LNCAP (cell line): ENCODE measurements around the gene C1orf216.

Experiments
- TF ChIP-seq, protein P1 (sequence below): fragments of 450-650 bp; IDR thresholded peaks from 2 replicates; pipeline ENCODE4 v1.5.1; 2017; ENCODE audit warnings: mild to moderate bottlenecking

The C1orf216 gene

GRCh38 chr1:35745124-35745730 lies 26.5 kb upstream of the C1orf216 start:
- TF ChIP-seq, protein P1, sequence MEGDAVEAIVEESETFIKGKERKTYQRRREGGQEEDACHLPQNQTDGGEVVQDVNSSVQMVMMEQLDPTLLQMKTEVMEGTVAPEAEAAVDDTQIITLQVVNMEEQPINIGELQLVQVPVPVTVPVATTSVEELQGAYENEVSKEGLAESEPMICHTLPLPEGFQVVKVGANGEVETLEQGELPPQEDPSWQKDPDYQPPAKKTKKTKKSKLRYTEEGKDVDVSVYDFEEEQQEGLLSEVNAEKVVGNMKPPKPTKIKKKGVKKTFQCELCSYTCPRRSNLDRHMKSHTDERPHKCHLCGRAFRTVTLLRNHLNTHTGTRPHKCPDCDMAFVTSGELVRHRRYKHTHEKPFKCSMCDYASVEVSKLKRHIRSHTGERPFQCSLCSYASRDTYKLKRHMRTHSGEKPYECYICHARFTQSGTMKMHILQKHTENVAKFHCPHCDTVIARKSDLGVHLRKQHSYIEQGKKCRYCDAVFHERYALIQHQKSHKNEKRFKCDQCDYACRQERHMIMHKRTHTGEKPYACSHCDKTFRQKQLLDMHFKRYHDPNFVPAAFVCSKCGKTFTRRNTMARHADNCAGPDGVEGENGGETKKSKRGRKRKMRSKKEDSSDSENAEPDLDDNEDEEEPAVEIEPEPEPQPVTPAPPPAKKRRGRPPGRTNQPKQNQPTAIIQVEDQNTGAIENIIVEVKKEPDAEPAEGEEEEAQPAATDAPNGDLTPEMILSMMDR = no peak

- TF ChIP-seq, protein P1 = no peak
These were observed 18.4 kb upstream of the C1orf216 start for GRCh38 chr1:35737120-35737519.

GRCh38 chr1:35727434-35728040 lies 8.9 kb upstream of the C1orf216 start:
- TF ChIP-seq, protein P1 = no peak

- TF ChIP-seq, protein P1 = peak; percentile 87
These were observed 8.1 kb upstream of the C1orf216 start for GRCh38 chr1:35726450-35727433.

DNA sequence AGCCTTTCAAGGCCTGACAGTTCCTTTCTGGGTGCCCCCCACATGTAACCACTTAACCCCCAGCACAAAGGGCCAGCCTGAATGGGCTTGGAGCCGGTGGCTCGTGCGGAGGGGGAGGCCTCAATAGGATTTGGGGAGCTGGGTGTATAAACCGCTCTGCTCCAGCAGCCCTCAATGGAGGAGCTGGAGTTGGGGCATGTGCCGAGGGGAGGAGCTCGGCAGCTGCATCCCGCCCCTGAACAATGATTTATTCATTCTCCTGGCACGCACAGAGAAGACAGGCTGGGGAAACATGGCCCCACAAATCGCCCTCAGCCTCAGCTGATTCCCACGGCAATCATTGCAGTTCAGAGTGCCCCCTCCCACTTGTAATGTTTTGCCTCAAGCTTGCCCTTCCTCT lies 6.9 kb upstream of the C1orf216 start:
- TF ChIP-seq, protein P1 = no peak

GRCh38 chr1:35717911-35718476 lies 690 bp downstream of the C1orf216 start:
- TF ChIP-seq, protein P1 = no peak

GRCh38 chr1:35715568-35716002 lies 3.1 kb downstream of the C1orf216 start:
- TF ChIP-seq, protein P1 = peak; percentile 96
